Measurements from ENCODE around the gene AKAP13.
"Not testable (repeated sequence)": the region's sequence is repeated elsewhere in the genome, so short reads cannot be mapped to it uniquely, and the experiment has no call there.

The AKAP13 gene

DNA sequence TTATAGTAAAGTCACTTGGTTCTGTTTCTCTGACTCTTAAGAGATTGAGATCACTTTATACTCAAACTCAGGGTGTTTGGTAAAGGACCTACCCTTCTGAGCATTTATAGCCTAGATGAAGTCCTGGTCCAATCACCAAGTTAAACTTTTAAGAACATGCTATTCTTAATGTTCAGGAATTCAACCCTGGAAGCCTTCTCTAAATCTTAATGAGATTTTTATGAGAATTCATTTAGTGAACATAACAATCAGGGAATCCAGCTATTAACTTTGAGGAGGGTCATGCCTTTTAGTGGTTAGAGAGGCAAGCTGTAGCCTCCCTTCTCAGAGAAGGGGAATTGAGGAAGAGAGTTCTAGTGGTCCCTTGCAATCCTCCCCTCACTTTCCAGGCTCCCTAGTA, 104.5 kb downstream of the AKAP13 start:
- DNase-seq = not testable (repeated sequence)

- DNase-seq = no peak
Observed at GRCh38 chr15:85485956-85486567, 105.7 kb downstream of the AKAP13 start.

- not testable (repeated sequence) for DNase-seq
Observed at GRCh38 chr15:85487796-85488195, 107.4 kb downstream of the AKAP13 start.

DNA sequence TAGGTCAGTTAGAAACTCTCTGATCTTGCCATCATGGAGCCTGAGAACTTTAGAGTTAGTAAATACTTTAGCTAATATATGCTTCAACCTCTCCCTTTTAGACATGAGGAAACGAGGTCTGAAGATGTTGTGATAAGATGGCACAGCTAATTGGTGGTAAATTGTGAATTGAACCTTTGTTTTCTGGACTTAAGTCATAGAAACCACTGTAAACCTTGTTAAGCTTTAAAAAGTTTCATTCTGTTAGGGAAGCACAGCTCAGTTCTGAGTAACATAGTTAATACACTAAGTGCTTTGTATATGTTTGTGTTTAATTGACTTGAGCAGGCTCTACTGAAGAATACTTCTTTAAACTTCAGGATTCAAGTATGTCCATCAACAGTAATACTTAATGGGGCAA, 108.6 kb downstream of the AKAP13 start:
- DNase-seq = no peak

DNA sequence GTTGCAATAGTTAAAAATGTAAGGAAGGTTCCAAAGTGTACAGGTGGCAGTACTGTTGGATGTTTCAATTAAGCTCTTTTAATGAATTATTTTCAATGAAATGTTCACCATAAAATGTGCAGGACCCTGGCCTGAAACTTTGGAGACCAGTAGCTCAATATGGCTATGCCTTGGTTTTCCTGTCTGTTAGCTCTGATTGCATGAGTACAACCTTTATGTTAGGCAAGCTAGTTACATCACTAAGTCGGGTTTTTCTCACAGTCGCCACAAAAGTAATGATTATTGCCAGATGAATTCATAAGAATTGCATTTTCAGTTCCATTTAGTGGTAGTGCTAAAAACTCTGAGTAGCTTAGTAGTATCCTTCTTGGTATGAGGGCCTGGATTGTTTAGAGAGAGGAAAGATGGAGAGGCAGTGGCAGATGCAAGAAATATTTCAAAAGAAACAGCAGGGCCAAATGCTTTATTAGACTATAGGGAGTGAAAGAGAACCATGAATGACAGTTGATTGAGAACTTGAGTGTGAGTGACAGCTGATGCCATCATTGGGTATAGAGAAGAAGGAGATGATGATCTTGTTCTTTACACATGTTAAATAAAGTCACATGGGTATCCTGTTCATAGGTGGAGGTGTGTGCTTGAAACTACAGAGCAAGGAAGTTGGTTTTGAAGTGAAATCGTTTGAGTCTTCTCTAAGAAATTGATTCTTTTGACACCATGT, 109.5 kb downstream of the AKAP13 start:
- DNase-seq = no peak

- no peak for DNase-seq
Observed at GRCh38 chr15:85490856-85491255, 110.5 kb downstream of the AKAP13 start.

- DNase-seq = no peak
Observed at GRCh38 chr15:85491691-85492090, 111.3 kb downstream of the AKAP13 start.

DNA sequence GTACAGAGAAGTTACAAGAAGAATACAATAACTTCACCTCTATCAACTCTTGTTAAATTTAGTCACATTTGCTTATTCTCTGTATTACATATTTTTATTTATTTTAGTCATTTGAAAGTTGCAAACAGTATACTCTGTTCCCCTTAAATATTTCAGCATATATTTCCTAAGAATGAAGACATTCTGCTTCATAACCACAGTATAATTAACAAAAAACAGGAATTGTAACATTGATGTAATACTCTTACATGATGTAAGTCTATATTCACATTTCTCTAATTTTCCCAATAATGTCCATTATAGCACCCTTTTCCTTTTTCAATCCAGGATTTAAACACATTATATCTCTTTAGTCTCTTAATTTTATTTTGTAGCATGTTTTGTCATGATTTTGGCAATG, 112.0 kb downstream of the AKAP13 start:
- DNase-seq = no peak

GRCh38 chr15:85493260-85493659, 112.9 kb downstream of the AKAP13 start:
- no peak for DNase-seq

- no peak for DNase-seq
Observed at GRCh38 chr15:85494048-85494777, 113.8 kb downstream of the AKAP13 start.

GRCh38 chr15:85495096-85495495, 114.7 kb downstream of the AKAP13 start:
- no peak for DNase-seq

DNA sequence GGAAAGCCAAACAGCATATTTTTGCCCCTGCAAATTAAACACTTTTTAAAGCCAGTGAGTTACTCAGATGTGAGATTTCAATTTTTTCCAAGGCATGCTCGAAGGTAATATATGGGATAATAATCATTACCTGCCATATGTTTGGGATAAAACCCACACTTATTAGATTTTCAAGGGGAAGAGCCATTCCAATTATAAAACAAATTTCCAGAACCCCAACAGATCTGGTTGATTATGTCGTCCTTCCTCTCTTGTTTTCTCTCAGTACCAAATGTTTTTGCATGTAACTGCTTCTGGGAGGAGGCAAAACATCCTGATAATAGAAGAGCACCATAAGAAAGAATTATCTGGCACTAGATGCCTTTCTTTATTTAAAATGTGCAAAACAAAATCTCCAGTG, 115.1 kb downstream of the AKAP13 start:
- DNase-seq = no peak

DNA sequence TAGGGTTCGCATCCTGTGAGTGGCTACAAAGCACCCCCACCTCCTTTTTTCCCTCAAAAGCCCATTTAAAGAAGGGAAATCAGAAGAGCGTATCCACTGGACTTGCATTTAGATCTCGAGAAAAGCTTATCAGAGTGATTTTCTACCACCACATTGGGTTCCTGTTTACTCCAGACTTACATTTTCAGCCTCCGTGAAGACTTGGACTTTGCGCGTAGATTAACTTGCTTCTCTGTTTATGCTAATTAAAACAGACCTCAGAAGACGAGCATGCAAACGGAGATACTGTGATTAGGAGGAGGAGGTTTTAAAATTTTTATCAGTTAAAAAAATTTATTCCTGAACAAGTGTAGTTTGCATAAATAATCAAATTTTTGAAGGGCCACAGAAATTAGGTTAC, 115.7 kb downstream of the AKAP13 start:
- no peak for DNase-seq

DNA sequence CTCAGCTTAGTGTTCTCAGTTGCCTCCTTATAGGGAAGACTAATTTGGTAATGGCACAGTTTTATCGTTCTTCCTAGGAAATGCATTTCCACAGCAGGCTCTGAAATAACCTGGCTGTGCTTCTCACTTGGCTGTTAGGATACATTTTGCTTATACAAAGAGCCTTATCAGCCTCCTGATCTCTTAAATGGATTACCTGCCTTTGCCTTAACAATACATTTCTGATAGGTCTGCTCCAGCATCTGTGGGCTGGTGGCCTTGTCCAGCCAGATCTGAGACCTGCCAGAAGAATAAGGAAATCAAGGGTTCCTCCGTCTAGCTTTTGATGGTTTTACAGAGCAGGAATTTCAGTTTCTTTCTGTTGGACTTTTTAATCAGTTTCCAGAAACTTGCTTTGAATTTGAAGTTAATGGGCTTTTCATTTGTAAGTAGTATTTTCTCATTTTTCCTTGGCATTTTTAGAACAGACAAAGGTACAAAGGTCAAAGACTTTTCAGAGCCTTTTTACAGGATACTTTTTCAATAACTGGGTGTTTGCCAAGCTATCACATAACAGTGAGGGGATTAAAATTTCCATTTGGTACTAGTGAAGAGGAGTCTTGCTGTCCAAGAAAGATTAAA, 116.3 kb downstream of the AKAP13 start:
- no peak for DNase-seq

DNA sequence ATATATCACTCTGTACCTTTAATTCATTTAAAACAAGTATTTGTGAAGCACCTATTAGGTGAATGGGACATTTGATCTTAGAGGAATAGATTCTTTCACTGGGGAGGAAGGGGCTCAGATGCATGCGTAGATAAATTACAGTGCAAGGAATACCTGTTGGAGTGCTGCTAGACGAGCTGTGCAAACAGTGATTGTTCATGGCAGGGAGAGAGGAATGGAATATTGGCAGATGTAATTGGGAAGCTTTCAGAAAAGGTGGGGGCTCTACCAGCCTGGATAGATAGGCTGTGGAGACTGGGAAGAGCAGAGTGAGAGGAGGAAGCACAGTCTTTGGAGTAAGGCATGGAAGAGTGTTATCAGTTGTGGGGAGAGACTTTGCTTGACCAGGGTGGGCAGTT, 116.8 kb downstream of the AKAP13 start:
- DNase-seq = no peak

GRCh38 chr15:85498471-85498870, 118.1 kb downstream of the AKAP13 start:
- DNase-seq = no peak

DNA sequence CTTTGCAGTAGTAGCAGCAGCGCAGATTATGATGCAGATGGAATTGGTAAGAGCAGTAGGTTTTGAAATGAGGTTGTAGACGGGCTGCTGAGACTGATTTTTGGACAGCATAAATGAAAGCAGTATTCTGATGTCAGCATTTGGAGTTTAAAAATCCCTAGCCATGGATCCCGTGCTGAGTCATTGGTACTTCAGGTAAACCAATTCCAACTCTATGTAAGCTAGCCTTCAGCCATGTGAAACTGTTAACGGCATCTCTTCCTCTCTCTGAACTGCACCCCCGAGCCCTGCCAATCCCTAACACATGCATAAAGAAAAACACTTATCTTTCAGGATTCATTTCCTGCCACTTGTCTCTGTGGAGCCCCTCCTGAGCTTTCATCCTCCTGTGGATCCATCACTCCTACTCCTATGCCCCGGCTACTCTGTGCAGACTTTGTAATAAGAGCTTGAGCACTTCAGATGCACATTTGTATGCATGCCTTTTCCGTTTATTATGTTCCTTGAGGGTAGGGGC, 119.0 kb downstream of the AKAP13 start:
- no peak for DNase-seq

GRCh38 chr15:85500060-85500708, 119.8 kb downstream of the AKAP13 start:
- no peak for DNase-seq

GRCh38 chr15:85500729-85501128, 120.3 kb downstream of the AKAP13 start:
- DNase-seq = no peak

GRCh38 chr15:85501574-85501973, 121.2 kb downstream of the AKAP13 start:
- no peak for DNase-seq

DNA sequence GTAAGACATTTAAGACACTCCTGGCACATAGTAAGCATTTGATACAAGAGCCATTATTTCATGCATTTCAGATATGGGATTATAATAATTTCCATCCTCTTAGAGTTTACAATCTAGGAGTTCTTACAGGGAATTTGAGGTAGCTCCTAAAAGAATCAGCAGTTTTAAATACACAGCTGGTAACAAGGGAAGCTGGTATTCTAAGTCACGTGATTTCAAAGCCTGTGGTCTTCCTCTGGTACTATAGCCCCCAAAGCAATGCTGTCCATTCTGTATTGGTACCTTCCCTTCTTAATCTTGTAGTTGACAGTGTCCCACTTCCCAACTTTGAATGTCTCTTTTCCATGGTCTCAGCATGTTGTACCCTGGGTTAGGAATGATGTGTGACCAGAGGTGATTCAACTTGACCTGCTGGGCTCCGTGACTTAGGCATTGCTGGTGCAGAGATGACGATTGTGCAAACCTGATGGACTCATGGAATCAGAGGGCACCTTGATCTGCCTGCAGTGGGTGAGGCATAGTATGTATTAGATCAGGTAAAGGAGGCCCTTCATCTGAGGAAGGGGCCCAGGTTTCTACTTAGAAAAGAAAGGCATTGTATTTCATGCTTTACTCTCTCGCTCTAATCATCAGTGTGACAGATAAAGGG, 122.9 kb downstream of the AKAP13 start:
- no peak for DNase-seq

All from activated effector memory CD4-positive, alpha-beta T cell treated with Interleukin-2 at 50 U/mL for 16 hours (primary cell).